ENCODE results near the gene FOXC1. TPM values are rescaled to one million over a fixed set of nuclear protein-coding genes. Genes with fewer than 3 reads are reported as not detected.

The FOXC1 gene
- polyA plus RNA-seq, 3 donors = 80.3 to 84.8 (median 82.5) TPM

DNA sequence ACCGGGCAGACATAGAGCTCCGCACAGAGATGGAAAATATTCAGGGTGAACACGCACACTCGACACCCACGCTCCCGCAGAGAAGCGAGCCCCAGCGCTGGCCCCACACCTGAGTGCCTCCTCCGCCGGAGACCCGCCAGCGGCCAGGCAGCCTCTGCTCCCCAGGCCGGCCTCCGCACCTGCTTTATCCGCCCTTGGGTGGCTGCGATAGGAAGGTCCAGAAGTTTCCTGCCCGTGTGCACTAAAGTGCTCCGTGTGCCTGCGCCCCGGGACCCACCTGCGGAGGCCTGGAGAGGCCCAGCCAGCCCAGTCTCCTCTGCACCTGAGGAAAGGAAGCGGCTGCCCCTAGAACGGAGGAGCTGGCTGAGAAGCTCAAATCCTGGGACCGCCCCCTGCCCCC, 10.8 kb upstream of the FOXC1 start:
- DNase-seq (ENCODE audit: low read depth in 3 of 3, low spot score in 2 of 3) = no peak

- no peak for DNase-seq (ENCODE audit: low read depth in 3 of 3, low spot score in 2 of 3)
These were observed 10.2 kb upstream of the FOXC1 start for GRCh38 chr6:1599469-1599868.

- no peak for DNase-seq (ENCODE audit: low read depth in 3 of 3, low spot score in 2 of 3)
These were observed 9.5 kb upstream of the FOXC1 start for GRCh38 chr6:1600063-1600763.

DNA sequence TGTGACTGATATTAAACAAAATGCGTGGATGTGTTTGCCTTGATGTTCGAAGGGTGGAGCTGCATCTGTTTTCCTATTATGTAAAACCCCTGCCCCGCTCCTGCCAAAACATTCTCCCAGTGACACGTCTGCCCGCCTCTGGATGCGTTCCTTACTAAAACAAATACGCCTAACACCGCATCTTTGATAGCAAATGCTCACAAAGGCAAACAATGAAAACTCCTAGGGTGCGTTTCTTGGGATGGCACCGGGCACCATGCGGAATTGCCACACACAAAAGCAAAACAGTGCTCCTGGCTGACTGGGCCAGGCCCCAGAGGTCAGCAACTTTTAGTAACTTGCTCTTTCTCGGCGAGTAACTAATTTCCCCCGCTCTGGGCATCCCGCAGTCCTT, 9.0 kb upstream of the FOXC1 start:
- DNase-seq (ENCODE audit: low read depth in 3 of 3, low spot score in 2 of 3) = no peak

GRCh38 chr6:1601158-1602048, 8.3 kb upstream of the FOXC1 start:
- DNase-seq (ENCODE audit: low read depth in 3 of 3, low spot score in 2 of 3) = no peak

GRCh38 chr6:1602049-1602713, 7.5 kb upstream of the FOXC1 start:
- no peak for DNase-seq (ENCODE audit: low read depth in 3 of 3, low spot score in 2 of 3)

GRCh38 chr6:1603708-1604107, 6.0 kb upstream of the FOXC1 start:
- no peak for DNase-seq (ENCODE audit: low read depth in 3 of 3, low spot score in 2 of 3)

DNA sequence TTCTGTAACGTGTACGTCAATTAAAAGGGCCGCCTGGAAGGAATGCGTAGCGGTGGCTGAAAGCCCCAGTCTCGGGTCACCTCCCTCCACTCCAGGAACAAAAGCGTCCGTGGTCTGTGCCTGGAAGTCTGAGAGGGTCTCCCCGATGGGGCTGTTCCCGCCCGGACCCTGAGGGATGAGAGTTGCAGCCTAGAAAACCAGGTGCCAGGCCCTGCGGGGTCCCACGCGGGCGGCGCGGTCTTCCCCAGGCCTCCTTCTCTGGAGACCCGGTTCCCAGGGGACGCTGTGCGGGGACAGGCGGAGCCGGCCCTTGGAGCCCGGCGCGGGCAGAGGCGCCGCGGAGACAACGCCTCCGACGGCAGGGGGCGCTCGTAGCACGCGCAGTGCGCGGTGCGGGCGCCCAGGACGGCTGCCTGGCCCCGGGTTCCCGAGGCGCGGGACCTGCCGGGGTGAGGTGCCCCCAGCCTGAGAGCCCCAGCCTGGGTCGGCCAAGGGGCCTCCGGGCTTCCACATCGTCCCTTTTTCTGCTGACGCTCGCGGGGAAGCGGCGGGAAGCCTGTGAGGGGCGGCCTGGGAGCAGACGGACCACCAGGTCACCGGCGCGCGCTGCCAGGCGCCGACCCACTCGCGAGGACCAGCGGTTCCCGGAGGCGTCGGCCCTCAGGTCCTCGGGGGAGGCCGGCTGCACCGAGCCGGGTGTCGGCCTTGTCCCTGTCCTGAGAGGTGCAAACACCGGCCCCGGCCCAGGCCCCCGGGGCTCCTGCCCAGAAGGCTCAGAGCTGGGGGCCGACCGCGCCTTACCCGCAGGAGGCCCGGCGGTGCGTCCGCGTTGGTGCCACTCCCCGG, 5.3 kb upstream of the FOXC1 start:
- DNase-seq (ENCODE audit: low read depth in 3 of 3, low spot score in 2 of 3) = no peak

DNA sequence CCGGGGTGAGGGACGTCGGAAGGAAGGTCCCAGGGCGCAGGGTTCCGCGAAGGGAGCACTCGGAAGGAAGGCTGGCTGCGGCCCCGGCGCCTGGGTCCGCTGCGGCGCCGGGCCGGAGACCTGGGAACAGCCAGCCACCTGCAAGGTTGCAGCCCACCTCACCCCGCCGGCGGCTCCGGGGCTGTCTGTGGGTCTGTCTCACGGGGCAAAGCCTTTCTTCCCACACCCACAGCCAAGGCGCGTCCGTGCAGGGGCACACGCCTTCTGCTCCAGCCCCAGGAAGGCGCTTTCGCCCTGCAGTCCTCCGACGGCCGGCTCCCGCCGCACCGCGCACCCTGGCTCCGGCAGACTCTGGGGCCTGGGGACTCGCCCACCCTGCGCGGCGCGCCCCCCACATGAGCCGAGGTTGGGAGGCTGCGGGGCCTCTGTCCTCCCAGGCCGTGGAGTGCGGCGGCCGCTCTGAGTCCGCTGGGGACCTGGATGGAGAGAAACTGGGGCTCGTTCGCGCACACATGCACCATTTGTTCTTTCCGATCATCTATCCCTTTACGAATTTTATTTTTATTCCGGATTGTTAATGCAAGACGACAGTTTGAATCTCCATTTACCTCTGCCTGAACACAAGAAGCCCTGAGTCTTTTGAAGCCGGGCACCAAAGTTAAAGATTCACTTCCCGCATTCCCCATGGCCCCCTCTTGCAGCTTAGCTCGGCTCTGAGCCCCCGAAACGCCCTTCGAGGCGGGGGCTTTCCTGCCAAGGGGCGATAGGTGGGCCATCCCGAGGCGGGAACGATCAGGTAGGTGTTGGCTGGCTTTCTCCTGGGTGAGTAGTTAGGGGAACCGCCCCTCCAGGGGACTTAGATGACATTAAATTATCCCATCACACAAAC, 4.5 kb upstream of the FOXC1 start:
- no peak for DNase-seq (ENCODE audit: low read depth in 3 of 3, low spot score in 2 of 3)

GRCh38 chr6:1605893-1606779, 3.6 kb upstream of the FOXC1 start:
- no peak for DNase-seq (ENCODE audit: low read depth in 3 of 3, low spot score in 2 of 3)

- no peak for DNase-seq (ENCODE audit: low read depth in 3 of 3, low spot score in 2 of 3)
These were observed 2.8 kb upstream of the FOXC1 start for GRCh38 chr6:1606780-1607515.

GRCh38 chr6:1607516-1608221, 2.0 kb upstream of the FOXC1 start:
- DNase-seq (ENCODE audit: low read depth in 3 of 3, low spot score in 2 of 3) = no peak

GRCh38 chr6:1608222-1609040, 1.3 kb upstream of the FOXC1 start:
- DNase-seq (ENCODE audit: low read depth in 3 of 3, low spot score in 2 of 3) = no peak

- DNase-seq (ENCODE audit: low read depth in 3 of 3, low spot score in 2 of 3) = no peak
These were observed 571 bp upstream of the FOXC1 start for GRCh38 chr6:1609041-1609647.

GRCh38 chr6:1610497-1611321, 994 bp downstream of the FOXC1 start:
- DNase-seq (ENCODE audit: low read depth in 3 of 3, low spot score in 2 of 3) = no peak

DNA sequence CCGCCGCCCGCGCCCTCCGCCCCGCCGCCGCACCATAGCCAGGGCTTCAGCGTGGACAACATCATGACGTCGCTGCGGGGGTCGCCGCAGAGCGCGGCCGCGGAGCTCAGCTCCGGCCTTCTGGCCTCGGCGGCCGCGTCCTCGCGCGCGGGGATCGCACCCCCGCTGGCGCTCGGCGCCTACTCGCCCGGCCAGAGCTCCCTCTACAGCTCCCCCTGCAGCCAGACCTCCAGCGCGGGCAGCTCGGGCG, 1.5 kb downstream of the FOXC1 start:
- no peak for DNase-seq (ENCODE audit: low read depth in 3 of 3, low spot score in 2 of 3)
